SK-N-DZ (cell line): Measurements from ENCODE around the gene PPP2R3A.
"Not testable (repeated sequence)": the region's sequence is repeated elsewhere in the genome, so short reads cannot be mapped to it uniquely, and the experiment has no call there.

Source experiments
- DNase-seq: peaks from one replicate; pipeline ENCODE4 v3.0.0-alpha.2; 2015; ENCODE audit warnings: low spot score

The PPP2R3A gene

GRCh38 chr3:136149667-136150066 is 184.1 kb downstream of the PPP2R3A start:
- no peak for DNase-seq

- no peak for DNase-seq
Measured at GRCh38 chr3:136151219-136151618, 185.7 kb downstream of the PPP2R3A start.

DNA sequence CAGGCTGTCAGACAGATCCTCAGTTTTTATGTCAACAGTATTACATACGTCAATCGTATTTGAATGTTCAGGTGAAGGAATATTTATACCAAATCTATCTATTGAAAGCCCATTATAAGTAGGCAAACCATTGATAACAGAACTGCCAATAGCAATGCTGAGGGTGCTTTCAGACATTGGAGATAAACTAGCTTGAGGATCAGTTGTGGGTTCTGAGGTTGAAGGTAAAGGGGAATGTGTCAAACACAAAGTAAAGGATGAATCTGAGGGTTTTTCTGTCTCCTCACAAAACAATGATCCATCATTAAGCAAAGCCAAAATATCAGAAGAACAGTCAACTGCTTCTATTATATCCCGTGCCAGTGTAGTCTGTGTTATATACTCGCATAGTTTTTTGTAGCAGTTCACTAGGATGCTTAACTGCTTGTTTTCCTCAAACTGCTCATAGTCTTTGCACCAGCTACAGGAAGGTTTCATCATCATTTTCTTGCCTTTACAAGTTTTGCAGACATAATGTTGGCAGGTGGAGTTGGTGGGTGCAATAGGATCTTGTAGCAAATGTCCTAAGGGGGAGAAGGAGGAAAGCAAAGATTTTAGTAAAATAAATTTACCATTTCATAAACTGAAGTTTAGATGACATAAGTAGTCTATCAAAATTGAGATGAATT is 186.8 kb downstream of the PPP2R3A start:
- no peak for DNase-seq

DNA sequence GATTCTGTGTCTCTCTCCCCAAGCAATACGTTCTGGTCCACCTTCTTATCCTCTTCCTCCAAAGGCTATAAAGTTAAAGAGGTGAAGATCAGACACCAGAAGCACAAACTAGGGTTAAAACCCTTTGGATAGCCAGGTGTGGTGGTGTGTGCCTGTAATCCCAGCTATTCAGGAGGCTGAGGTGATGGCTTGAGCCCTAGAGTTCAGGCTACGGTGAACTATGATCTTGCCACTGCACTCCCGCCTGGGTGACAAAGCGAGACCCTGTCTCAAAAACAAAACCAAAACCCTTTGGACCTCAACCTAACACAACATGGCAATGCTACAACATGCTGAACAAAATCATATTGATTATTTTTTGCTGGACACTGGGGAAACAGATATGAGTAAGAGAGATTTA is 187.4 kb downstream of the PPP2R3A start:
- no peak for DNase-seq

GRCh38 chr3:136161516-136161915 is 196.0 kb downstream of the PPP2R3A start:
- DNase-seq: no peak

- no peak for DNase-seq
Measured at GRCh38 chr3:136162322-136162721, 196.8 kb downstream of the PPP2R3A start.

DNA sequence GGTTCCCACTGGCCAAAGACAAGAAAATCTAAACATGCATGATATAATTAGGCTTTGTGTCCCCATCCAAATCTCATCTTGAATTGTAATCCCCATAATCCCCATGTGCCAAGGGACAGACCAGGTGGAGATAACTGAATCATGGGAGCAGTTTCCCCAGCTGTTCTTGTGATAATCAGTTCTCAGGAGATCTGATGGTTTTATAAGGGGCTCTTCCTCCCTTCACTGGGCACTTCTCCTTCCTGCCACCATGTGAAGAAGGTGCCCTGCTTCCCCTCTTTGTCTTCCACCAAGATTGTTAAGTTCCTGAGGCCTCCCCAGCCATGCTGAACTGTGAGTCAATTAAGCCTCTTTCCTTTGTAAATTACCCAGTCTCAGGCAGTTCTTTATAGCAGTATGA is 198.1 kb downstream of the PPP2R3A start:
- peak; percentile 30 for DNase-seq

- DNase-seq: no peak
Measured at GRCh38 chr3:136166507-136166906, 201.0 kb downstream of the PPP2R3A start.

DNA sequence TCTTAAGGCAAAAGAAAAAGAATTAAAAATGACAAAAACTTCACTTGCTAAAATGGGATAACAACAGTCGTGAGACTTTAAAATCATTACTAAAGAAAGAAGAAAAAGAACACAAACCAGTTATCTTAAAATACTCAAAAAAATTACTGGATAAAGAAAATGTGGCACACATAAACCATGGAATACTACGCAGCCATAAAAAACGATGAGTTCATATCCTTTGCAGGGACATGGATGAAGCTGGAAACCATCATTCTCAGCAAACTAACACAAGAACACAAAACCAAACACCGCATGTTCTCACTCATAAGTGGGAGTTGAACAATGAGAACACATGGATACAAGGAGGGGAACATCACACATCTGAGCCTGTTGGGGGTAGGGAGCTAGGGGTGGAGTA is 202.7 kb downstream of the PPP2R3A start:
- DNase-seq: not testable (repeated sequence)

DNA sequence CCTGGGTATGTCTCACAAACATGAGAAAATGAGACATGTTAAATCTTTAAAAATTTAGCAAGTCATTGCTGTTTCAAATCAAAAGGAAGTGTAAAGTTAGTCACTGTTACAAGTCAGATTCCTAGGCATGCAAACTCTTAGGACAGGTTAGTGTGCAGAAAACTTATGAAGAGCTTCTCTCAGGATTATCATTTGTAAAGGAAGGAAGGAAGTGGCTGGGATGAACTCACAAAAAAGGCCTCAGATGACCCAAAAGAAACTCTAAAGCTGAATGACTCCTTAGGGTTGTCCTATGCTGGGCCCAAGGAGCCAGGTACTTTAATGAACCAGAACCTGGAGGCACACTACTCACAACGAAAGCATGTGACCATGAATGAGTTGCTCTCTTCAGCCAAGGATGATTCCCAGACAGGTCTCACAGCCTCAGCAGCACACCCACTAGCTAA is 205.6 kb downstream of the PPP2R3A start:
- no peak for DNase-seq

DNA sequence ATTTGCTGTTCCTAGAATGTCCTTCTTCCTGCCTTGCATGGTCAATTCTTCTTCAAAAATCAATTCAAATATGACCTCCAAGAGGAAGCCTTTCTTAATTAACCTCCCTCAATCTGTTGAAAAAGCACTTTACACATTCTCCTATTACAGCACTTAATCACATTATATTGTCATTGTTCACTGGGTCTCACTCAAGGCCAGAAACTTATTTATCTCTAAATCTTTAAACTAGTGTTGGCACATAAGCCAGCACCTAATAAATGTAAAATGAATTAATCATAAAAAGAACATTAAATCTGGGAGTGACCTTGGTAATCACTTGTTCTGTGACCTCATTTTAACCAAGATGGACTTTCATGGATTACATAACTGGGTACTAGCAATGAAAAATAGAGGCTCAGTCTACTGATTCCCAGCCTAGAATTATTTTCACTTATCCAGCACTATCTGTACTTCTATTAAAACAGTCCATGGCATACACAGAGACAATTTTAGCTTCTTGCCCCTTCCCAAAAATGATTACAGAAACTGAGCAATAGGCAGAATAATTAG is 208.5 kb downstream of the PPP2R3A start:
- DNase-seq: no peak

GRCh38 chr3:136177876-136178275 is 212.3 kb downstream of the PPP2R3A start:
- DNase-seq: no peak

- no peak for DNase-seq
Measured at GRCh38 chr3:136181741-136182140, 216.2 kb downstream of the PPP2R3A start.

GRCh38 chr3:136184703-136185102 is 219.2 kb downstream of the PPP2R3A start:
- DNase-seq: no peak

- no peak for DNase-seq
Measured at GRCh38 chr3:136186344-136186743, 220.8 kb downstream of the PPP2R3A start.

DNA sequence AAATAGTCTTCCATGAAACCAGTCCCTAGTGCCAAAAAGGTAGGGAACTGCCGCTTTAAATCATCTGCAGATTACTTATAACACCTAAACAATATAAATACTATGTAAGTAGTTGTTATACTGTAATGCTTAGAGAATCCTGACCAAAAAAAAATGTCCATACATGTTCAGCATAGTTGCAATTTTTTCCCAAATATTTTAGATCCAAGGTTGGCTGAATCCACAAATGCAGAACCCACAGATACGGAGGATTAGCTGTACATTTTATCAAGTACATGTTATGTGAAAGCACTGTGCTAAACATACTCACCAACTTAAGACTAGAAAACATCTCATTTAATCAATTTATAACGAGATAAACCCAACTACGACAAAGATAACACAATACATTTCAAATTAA is 221.3 kb downstream of the PPP2R3A start:
- DNase-seq: no peak

DNA sequence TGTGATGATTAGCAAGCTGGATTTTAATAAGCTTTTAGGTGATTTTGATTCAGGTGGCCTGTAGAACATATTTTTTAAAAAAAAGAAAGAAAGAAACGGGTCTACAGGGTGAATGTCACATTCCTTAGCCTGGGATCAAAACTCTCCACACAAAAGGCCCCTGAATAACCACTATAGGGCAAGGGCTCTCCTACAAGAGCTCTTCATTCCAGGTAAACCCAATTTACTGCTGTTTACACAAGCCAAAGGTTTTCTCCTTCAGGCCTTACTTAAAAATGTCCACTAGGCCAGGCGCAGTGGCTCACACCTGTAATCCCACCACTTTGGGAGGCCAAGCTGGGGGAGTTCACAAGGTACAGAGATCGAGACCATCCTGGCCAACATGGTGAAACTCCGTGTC is 222.3 kb downstream of the PPP2R3A start:
- DNase-seq: no peak

- DNase-seq: no peak
Measured at GRCh38 chr3:136189043-136189442, 223.5 kb downstream of the PPP2R3A start.

GRCh38 chr3:136189859-136190617 is 224.5 kb downstream of the PPP2R3A start:
- no peak for DNase-seq

DNA sequence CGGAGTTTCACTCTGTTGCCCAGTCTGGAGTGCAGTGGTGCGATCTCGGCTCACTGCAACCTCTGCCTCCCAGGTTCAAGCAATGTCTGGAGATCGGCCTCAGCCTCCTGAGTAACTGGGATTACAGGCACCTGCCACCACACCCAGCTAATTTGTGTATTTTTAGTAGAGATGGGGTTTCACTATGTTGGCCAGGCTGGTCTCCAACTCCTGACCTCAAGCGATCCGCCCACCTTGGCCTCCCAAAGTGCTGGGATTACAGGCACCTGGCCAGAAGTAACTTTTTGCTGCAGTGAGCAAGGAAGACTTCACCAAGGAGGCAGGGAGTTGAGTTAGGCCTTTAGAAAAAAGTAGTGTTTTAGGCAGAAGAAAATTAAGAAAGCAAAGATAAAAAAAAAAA is 226.7 kb downstream of the PPP2R3A start:
- not testable (repeated sequence) for DNase-seq

GRCh38 chr3:136192831-136193230 is 227.3 kb downstream of the PPP2R3A start:
- DNase-seq: no peak

- DNase-seq: no peak
Measured at GRCh38 chr3:136193278-136194054, 227.9 kb downstream of the PPP2R3A start.
